Mesothelial cell of epicardium (in vitro differentiated cells): ENCODE results near the gene KLHL2. TPM values are rescaled to one million over a fixed set of nuclear protein-coding genes. Genes with fewer than 3 reads are reported as not detected.

Source experiments
- DNase-seq, 2 experiments: peaks; one replicate each; pipeline ENCODE4 v3.0.0; 2021; ENCODE audit warnings: low spot score in 2 of 2; ENCODE audit not compliant: unreplicated experiment in 2 of 2
- H3K27ac Mint-ChIP-seq: 2 replicates; pipeline ENCODE4 v1.8.0; 2021; ENCODE audit warnings: mixed read lengths
- H3K27me3 Mint-ChIP-seq: 2 replicates; pipeline ENCODE4 v1.8.0; 2021; ENCODE audit warnings: low read depth, mixed read lengths
- H3K36me3 Mint-ChIP-seq: 2 replicates; pipeline ENCODE4 v1.8.0; 2021; ENCODE audit warnings: mixed read lengths
- H3K4me1 Mint-ChIP-seq: 2 replicates; pipeline ENCODE4 v1.8.0; 2021; ENCODE audit warnings: mixed read lengths
- H3K4me3 Mint-ChIP-seq: 2 replicates; pipeline ENCODE4 v1.8.0; 2021; ENCODE audit warnings: mild to moderate bottlenecking, moderate library complexity, mixed read lengths
- H3K9me3 Mint-ChIP-seq: 2 replicates; pipeline ENCODE4 v1.8.0; 2021; ENCODE audit warnings: mixed read lengths
- CTCF ChIP-seq: fragments of 200-600 bp; sonication (generic); IDR thresholded peaks from one replicate; pipeline ENCODE4 v1.5.0; 2021; ENCODE audit warnings: antibody characterized with exemption; ENCODE audit not compliant: unreplicated experiment
- total RNA-seq: library from RNA; stranded (reverse); gene quantifications from 3 replicates; pipeline ENCODE4 v1.2.1, GENCODE V29; 2021

The KLHL2 gene
- total RNA-seq, 1 donor from 2014 or later, result 9.9 TPM

GRCh38 chr4:165328101-165328425, 120.7 kb downstream of the KLHL2 start:
- H3K4me3 Mint-ChIP-seq, result no peak overlapping the region
- H3K36me3 Mint-ChIP-seq, result no peaks in the 10 kb centered on the region
- no peak for TF ChIP-seq CTCF
- H3K27me3 Mint-ChIP-seq, result no peaks in the 10 kb centered on the region
- no peak overlapping the region for H3K27ac Mint-ChIP-seq
- H3K9me3 Mint-ChIP-seq, result no peaks in the 10 kb centered on the region
- peaks cover 42% of the 10 kb centered on the region for H3K4me1 Mint-ChIP-seq
- no peak for DNase-seq

- Mint-ChIP-seq H3K4me3 (no peak overlapping the region), H3K36me3 (no peaks in the 10 kb centered on the region), H3K9me3 (no peaks in the 10 kb centered on the region), H3K27ac (no peak overlapping the region), H3K4me1 (peaks cover 42% of the 10 kb centered on the region), H3K27me3 (no peaks in the 10 kb centered on the region)
- no peak for DNase-seq
- TF ChIP-seq CTCF, result no peak
Measured at GRCh38 chr4:165328708-165329107, 121.3 kb downstream of the KLHL2 start.

GRCh38 chr4:165330071-165330470, 122.7 kb downstream of the KLHL2 start:
- no peak for TF ChIP-seq CTCF

GRCh38 chr4:165330666-165331065, 123.3 kb downstream of the KLHL2 start:
- H3K4me1 Mint-ChIP-seq, result peaks cover 47% of the 10 kb centered on the region
- no peak for DNase-seq
- no peaks in the 10 kb centered on the region for H3K9me3 Mint-ChIP-seq
- no peaks in the 10 kb centered on the region for H3K27me3 Mint-ChIP-seq
- peak overlapping the region; percentile 76 for H3K27ac Mint-ChIP-seq
- no peak for TF ChIP-seq CTCF
- peak overlapping the region; percentile 61 for H3K4me3 Mint-ChIP-seq
- H3K36me3 Mint-ChIP-seq, result no peaks in the 10 kb centered on the region

More at GRCh38 chr4:165330071-165330470, 122.7 kb downstream of the KLHL2 start:
- Mint-ChIP-seq H3K27me3 (no peaks in the 10 kb centered on the region), H3K27ac (peak overlapping the region; percentile 76), H3K9me3 (no peaks in the 10 kb centered on the region), H3K4me1 (peaks cover 46% of the 10 kb centered on the region), H3K4me3 (peak overlapping the region; percentile 61), H3K36me3 (no peaks in the 10 kb centered on the region)
- no peak for DNase-seq

- peaks cover 40% of the 10 kb centered on the region for H3K4me1 Mint-ChIP-seq
- H3K27ac Mint-ChIP-seq, result peak overlapping the region; percentile 64
- no peak for DNase-seq
- peak overlapping the region; percentile 61 for H3K4me3 Mint-ChIP-seq
- no peaks in the 10 kb centered on the region for H3K27me3 Mint-ChIP-seq
- H3K9me3 Mint-ChIP-seq, result no peaks in the 10 kb centered on the region
- TF ChIP-seq CTCF, result no peak
- H3K36me3 Mint-ChIP-seq, result no peaks in the 10 kb centered on the region
Measured at GRCh38 chr4:165331359-165331758, 124.0 kb downstream of the KLHL2 start.

GRCh38 chr4:165331823-165332222, 124.5 kb downstream of the KLHL2 start:
- TF ChIP-seq CTCF, result no peak
- Mint-ChIP-seq H3K36me3 (no peaks in the 10 kb centered on the region), H3K4me3 (peak overlapping the region; percentile 61), H3K4me1 (peaks cover 39% of the 10 kb centered on the region), H3K27me3 (no peaks in the 10 kb centered on the region), H3K27ac (peak overlapping the region; percentile 68), H3K9me3 (no peaks in the 10 kb centered on the region)
- DNase-seq, result no peak
